Kidney (tissue), 14 donors: ENCODE results near the gene PCDHAC2. TPM values are rescaled to one million over a fixed set of nuclear protein-coding genes. Genes with fewer than 3 reads are reported as not detected.

Experiments used
- DNase-seq, 5 donors: peaks; one replicate each; pipeline ENCODE4 v3.0.0-alpha.2; 2013 to 2020
- FAIRE-seq: peaks from 2 replicates; lab custom pipeline; 2012; peaks lifted over from hg19 to GRCh38; lab: Jason Lieb, UNC
- H3K27ac ChIP-seq, 2 donors: one replicate each; pipeline ENCODE4 v1.7.0; 2013; ENCODE audit warnings: low read depth in 2 of 2, low read length in 2 of 2, inconsistent platforms in 1 of 2
- H3K27me3 ChIP-seq: one replicate; pipeline ENCODE4 v1.7.1; 2013; ENCODE audit warnings: low read length, inconsistent platforms; ENCODE audit not compliant: control insufficient read depth, insufficient read depth
- H3K36me3 ChIP-seq, 3 donors: one replicate each; pipeline versions ENCODE4 v1.7.0 to v1.7.1; 2013; ENCODE audit warnings: low read length in 3 of 3, control low read depth in 1 of 3, inconsistent platforms in 1 of 3; ENCODE audit not compliant: insufficient read depth in 3 of 3, control insufficient read depth in 2 of 3
- H3K4me1 ChIP-seq, 3 donors: one replicate each; pipeline versions ENCODE4 v1.7.0 to v1.7.1; 2013; ENCODE audit warnings: low read length in 3 of 3, inconsistent platforms in 1 of 3, low read depth in 1 of 3; ENCODE audit not compliant: control insufficient read depth in 2 of 3, insufficient read depth in 2 of 3
- H3K4me3 ChIP-seq, 3 donors: one replicate each; pipeline versions ENCODE4 v1.7.0 to v1.8.1; 2013; ENCODE audit warnings: low read length in 3 of 3, control low read depth in 1 of 3, inconsistent platforms in 1 of 3
- H3K9ac ChIP-seq, 3 donors: one replicate each; pipeline versions ENCODE4 v1.7.0 to v1.7.1; 2013; ENCODE audit warnings: low read length in 3 of 3, control low read depth in 1 of 3, inconsistent platforms in 1 of 3
- H3K9me3 ChIP-seq, 3 donors: one replicate each; pipeline versions ENCODE4 v1.7.0 to v1.7.1; 2013; ENCODE audit warnings: low read length in 3 of 3, control low read depth in 1 of 3, inconsistent platforms in 1 of 3; ENCODE audit not compliant: control insufficient read depth in 2 of 3, insufficient read depth in 1 of 3
- intact Hi-C: fragments of 100-400 bp; cut with DNase I; formaldehyde crosslinking; loops from one replicate; pipeline ENCODE4 v1.11.1; 2022
- polyA plus RNA-seq: library from polyadenylated mRNA; stranded (reverse); fragments of 350-450 nt; fragmentation: Illumina TruSeq; extraction: RNeasy Lipid Tissue Mini Kit (QIAGEN cat#74804); gene quantifications from one replicate; pipeline ENCODE4 v1.2.3, GENCODE V29; 2014; ENCODE audit warnings: low read depth, low replicate concordance; ENCODE audit not compliant: insufficient read depth
- total RNA-seq: library from RNA; stranded (reverse); fragmentation: NEBNext Ultra II Directional; extraction: Animal tissue kit (Norgen Biotek cat#: 25700); gene quantifications from one replicate; pipeline ENCODE4 v1.2.1, GENCODE V29; 2021
- TF ChIP-seq, protein P1 (sequence below): IDR thresholded peaks from 3 replicates; pipeline ENCODE4 v1.5.1; 2012; ENCODE audit warnings: mild to moderate bottlenecking, moderate library complexity, borderline replicate concordance; ENCODE audit not compliant: insufficient read depth; ENCODE audit errors: extremely low read depth
- donor health status: control.
- donor health status: control.
- donor health status: control.
- donor health status: control.
- donor health status: control.
- donor health status: DM: yes; HTN: yes; CAD: no.
- donor health status: Normal renal cell carcinoma (clear cell type).

The PCDHAC2 gene
- total and polyA plus RNA-seq, 2 donors from 2014 or later, result 0.30 to 3.6 TPM

DNA sequence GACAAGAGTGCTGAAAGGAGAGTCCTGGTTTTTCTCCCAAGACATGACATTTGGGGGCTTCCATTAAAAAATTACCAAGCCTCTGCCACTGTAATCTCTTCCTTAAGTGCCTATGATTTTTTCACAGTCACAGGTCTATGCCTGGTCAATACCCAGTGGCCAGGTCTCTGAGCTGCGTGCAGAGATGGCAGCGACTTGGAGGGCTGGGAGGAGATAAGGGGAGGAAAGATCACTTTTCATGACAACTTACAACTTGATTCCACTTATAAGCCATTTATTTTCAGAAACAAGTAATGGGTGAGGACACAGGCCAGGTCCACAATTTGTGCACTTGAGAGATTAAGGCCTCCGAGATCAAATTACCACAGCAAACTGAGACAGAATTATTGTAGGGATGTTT is 1.9 kb upstream of the PCDHAC2 start:
- FAIRE-seq (no peak), DNase-seq (no peak)
- Histone ChIP-seq H3K9ac (no peak overlapping the region), H3K36me3 (no peaks in the 10 kb centered on the region), H3K4me3 (no peak overlapping the region), H3K27me3 (peaks cover 11% of the 10 kb centered on the region), H3K4me1 (peaks cover 0 to 10% (median 0%) of the 10 kb centered on the region in 3 donors), H3K27ac (no peak overlapping the region), H3K9me3 (no peaks in the 10 kb centered on the region)
- TF ChIP-seq, protein P1, sequence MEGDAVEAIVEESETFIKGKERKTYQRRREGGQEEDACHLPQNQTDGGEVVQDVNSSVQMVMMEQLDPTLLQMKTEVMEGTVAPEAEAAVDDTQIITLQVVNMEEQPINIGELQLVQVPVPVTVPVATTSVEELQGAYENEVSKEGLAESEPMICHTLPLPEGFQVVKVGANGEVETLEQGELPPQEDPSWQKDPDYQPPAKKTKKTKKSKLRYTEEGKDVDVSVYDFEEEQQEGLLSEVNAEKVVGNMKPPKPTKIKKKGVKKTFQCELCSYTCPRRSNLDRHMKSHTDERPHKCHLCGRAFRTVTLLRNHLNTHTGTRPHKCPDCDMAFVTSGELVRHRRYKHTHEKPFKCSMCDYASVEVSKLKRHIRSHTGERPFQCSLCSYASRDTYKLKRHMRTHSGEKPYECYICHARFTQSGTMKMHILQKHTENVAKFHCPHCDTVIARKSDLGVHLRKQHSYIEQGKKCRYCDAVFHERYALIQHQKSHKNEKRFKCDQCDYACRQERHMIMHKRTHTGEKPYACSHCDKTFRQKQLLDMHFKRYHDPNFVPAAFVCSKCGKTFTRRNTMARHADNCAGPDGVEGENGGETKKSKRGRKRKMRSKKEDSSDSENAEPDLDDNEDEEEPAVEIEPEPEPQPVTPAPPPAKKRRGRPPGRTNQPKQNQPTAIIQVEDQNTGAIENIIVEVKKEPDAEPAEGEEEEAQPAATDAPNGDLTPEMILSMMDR, result no peak
- intact Hi-C loops, result no loop called here

DNA sequence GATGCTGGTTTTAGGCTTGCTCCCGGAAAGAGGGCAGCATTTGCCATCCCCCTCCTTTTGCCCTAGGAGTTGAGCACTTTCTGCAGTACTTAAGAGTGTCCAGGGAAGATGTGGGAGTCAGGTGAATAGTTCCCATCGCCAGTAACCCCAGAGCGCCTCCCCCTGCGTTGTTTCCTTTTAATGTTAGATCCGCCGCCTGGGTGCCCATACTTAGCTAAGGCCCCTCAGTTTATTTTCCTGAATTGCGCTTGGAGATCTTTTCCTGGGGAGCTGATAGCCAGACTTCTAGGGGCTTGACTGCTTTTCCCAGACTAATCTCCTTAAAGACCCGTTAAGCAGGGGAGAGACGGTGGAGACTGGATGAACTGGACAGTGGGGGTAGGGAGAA is 377 bp upstream of the PCDHAC2 start:
- FAIRE-seq, result no peak
- Histone ChIP-seq H3K9ac (peak overlapping the region in 1 of 3 donors; percentile 33), H3K27me3 (peaks cover 11% of the 10 kb centered on the region), H3K27ac (no peak overlapping the region), H3K4me1 (peaks cover 0 to 10% (median 0%) of the 10 kb centered on the region in 3 donors), H3K4me3 (peak overlapping the region; percentile 49 to 66 (median 61)), H3K9me3 (no peaks in the 10 kb centered on the region), H3K36me3 (no peaks in the 10 kb centered on the region)
- peak in 1 of 5 donors; percentile 2 for DNase-seq
- intact Hi-C loops, result no loop called here
- TF ChIP-seq, protein P1, result no peak

DNA sequence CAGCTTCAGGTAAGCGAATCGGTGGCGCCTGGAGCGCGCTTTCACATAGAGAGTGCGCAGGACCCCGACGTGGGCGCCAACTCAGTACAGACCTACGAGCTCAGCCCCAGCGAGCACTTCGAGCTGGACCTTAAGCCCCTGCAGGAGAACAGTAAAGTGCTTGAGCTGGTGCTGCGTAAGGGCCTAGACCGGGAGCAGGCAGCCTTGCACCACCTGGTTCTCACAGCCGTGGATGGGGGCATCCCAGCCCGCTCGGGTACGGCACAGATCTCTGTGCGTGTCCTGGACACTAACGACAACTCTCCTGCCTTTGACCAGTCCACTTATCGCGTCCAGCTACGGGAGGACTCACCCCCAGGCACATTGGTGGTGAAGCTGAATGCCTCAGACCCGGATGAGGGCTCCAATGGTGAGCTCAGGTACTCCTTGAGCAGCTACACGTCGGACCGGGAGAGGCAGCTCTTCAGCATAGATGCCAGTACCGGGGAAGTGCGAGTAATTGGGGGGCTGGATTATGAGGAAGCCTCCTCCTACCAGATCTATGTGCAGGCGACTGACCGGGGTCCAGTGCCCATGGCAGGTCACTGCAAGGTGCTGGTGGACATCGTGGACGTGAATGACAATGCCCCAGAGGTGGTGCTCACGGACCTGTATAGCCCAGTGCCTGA is 1.1 kb downstream of the PCDHAC2 start:
- Histone ChIP-seq H3K27me3 (peaks cover 11% of the 10 kb centered on the region), H3K4me3 (peak overlapping the region in 2 of 3 donors; percentile 49 to 66), H3K9me3 (no peaks in the 10 kb centered on the region), H3K36me3 (no peaks in the 10 kb centered on the region), H3K27ac (no peak overlapping the region), H3K9ac (no peak overlapping the region), H3K4me1 (peaks cover 0 to 10% (median 0%) of the 10 kb centered on the region in 3 donors)
- FAIRE-seq, result no peak
- TF ChIP-seq, protein P1, result no peak
- intact Hi-C loops, result no loop called here
- DNase-seq, result no peak

DNA sequence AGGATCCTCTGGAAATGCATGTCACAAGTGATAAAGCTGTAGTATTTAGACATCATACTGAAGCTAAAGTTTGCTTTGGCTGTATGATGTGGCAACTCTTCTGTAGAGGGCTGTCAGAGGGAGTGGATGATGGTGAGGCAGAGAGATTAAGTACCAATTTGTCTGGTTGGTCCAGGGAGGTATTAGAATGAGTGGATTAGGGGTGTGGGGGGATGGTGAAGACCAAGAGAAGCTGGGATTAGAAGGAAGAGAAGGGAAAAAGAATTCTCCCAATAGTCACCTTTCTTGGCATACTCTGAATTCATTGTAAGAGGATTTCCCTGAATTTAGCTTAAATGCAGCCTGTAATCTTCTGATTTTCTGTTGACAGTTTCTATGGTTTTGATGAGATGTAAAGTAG is 3.6 kb downstream of the PCDHAC2 start:
- intact Hi-C loops, result no loop called here
- no peak overlapping the region for H3K4me3 ChIP-seq
- H3K27ac ChIP-seq, result no peak overlapping the region
- H3K4me1 ChIP-seq, result peaks cover 0 to 10% (median 0%) of the 10 kb centered on the region in 3 donors
- DNase-seq (no peak), FAIRE-seq (no peak)
- no peak overlapping the region for H3K9ac ChIP-seq
- TF ChIP-seq, protein P1, result no peak
- no peaks in the 10 kb centered on the region for H3K9me3 ChIP-seq
- H3K27me3 ChIP-seq, result peaks cover 9% of the 10 kb centered on the region
- no peaks in the 10 kb centered on the region for H3K36me3 ChIP-seq
